Activated T-helper 2 cell treated with anti-CD3 and anti-CD28 coated beads, Interferon-gamma antibody, Interleukin-2, Interleukin-4, amounts not matched to agents 10 μg/mL and 5 μg/mL and 100 μg/mL, durations not matched to agents 14 hours and 24 hours and 36 hours (primary cell): ENCODE results near the gene TAT. TPM values are rescaled to one million over a fixed set of nuclear protein-coding genes. Genes with fewer than 3 reads are reported as not detected.
A peak's percentile ranks its signal among the peaks of the same experiment; 100 is the strongest.

Experiments
- DNase-seq: peaks from one replicate; pipeline ENCODE4 v3.0.0; 2021; ENCODE audit warnings: low spot score
- H3K27ac Mint-ChIP-seq: one replicate; pipeline ENCODE4 v1.8.0; 2021; ENCODE audit warnings: mixed read lengths
- H3K27me3 Mint-ChIP-seq: one replicate; pipeline ENCODE4 v1.8.0; 2021; ENCODE audit warnings: low read depth, mixed read lengths
- H3K36me3 Mint-ChIP-seq: one replicate; pipeline ENCODE4 v1.8.0; 2021; ENCODE audit warnings: low read depth, mixed read lengths
- H3K4me1 Mint-ChIP-seq: one replicate; pipeline ENCODE4 v1.8.0; 2021; ENCODE audit warnings: low read depth, mixed read lengths
- H3K4me3 Mint-ChIP-seq: one replicate; pipeline ENCODE4 v1.8.0; 2021; ENCODE audit warnings: low read depth, mild to moderate bottlenecking, moderate library complexity, mixed read lengths
- H3K9me3 Mint-ChIP-seq: one replicate; pipeline ENCODE4 v1.8.0; 2021; ENCODE audit warnings: mixed read lengths
- intact Hi-C: fragments of 100-400 bp; cut with micrococcal nuclease; formaldehyde crosslinking; loops from one replicate; pipeline ENCODE4 v1.15.1; 2023
- total RNA-seq: library from RNA; stranded (reverse); gene quantifications from 2 replicates; pipeline ENCODE4 v1.2.3, GENCODE V29; 2022

TAT gene
- total RNA-seq, 1 donor from 2014 or later = not detected

DNA sequence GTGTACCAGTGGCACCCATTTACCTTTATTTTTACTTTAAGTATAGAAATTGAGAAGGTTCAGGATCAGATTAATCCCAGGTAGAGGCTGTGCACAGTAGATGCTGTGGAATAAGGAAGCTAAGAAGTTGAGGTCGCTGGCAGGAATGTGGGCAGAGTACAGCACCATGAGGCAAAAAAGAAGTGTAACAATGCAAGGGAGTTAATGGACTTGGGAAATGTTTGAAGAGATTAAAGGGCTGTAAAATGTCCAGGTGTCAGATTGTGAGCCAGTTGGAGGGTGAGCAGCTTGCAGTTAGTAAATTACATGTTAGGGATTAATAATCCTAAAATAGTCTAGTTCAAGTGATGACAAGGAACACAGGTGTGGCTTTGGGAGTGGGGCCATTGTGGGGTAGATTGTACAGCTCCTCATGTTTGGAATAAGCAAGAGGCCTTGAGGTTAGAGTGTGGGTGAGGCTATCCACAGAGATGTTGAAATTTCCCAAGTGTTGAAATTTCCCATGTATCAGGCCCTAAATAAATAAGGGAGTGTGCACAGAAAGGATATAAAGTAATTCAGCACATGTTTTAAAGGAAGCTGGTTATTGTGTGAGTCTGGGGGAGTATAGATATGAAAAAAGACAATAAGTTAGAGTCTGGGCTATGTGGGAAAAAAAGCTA, 21.5 kb downstream of the TAT start:
- DNase-seq = no peak
- Mint-ChIP-seq H3K27me3 (peaks cover 18% of the 10 kb centered on the region), H3K9me3 (no peaks in the 10 kb centered on the region), H3K4me3 (no peak overlapping the region), H3K4me1 (no peaks in the 10 kb centered on the region), H3K27ac (no peak overlapping the region), H3K36me3 (no peaks in the 10 kb centered on the region)
- intact Hi-C loops = no loop called here

DNA sequence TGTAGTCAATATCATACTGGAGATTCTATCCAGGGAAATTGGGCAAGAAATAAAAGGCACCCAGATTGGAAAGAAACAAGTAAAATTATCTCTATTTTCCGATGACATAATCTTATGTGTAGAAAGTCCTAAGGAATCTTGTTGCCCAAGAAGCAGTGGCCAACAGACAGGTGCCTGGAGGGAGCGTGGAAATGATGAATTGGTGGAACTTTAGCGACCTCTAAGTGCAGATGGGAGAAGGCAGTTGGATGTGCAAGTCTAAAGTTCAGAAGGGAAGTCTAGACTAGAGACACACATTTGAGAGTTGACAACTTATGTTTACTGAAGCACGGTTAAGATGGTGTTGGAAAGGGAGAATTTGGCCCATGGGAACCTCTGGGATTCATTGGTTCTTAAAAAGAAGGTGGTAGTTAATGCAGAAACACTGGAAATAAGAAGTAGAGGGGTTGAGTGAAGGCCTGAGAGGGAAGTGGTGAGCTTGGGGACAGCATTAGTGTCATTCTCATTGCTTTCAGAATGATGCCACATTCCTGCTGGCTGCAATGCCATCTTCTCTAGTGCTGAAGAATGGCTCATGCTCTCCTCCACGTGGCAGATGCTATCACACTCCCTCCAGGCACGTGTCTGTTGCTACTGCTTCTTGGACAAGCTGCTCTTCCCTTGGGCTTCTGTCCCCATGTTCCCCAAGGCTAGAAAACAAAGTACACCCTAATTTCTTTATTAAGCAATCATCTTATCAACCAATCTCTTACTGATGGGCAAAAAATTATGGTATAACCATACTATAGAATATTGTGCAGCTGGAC, 24.0 kb downstream of the TAT start:
- no peak for DNase-seq
- Mint-ChIP-seq H3K9me3 (no peaks in the 10 kb centered on the region), H3K27ac (no peak overlapping the region), H3K4me1 (no peaks in the 10 kb centered on the region), H3K4me3 (no peak overlapping the region), H3K27me3 (peaks cover 14% of the 10 kb centered on the region), H3K36me3 (no peaks in the 10 kb centered on the region)
- intact Hi-C loops = no loop called here

GRCh38 chr16:71547168-71547567, 29.7 kb downstream of the TAT start:
- DNase-seq = no peak
- Mint-ChIP-seq H3K27me3 (peaks cover 8% of the 10 kb centered on the region), H3K9me3 (no peaks in the 10 kb centered on the region), H3K27ac (no peak overlapping the region), H3K4me1 (peaks cover 1% of the 10 kb centered on the region), H3K4me3 (no peak overlapping the region), H3K36me3 (no peaks in the 10 kb centered on the region)
- intact Hi-C loops = no loop called here

DNA sequence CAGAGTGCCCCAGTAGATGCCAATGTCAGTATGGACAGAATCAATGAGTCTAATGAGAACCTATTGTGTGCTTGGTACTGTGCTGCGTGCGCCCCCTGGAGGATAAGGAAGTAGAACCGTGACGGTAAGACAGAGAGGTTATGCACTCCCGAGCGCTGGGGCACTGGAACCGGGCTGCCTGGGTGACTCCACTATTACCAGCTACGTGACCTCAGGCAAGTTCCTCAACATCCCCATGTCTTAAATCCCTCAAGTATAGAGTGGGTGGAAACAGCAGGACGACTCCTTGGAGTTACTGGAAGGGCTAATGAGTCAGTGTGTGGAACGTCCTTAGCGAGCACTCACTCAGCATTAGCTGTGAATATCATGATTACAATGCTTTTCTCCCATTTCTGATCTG, 34.5 kb downstream of the TAT start:
- intact Hi-C loops = no loop called here
- DNase-seq = peak; percentile 40
- Mint-ChIP-seq H3K4me1 (peaks cover 1% of the 10 kb centered on the region), H3K9me3 (no peaks in the 10 kb centered on the region), H3K36me3 (no peaks in the 10 kb centered on the region), H3K27ac (no peak overlapping the region), H3K4me3 (no peak overlapping the region), H3K27me3 (peaks cover 2% of the 10 kb centered on the region)

DNA sequence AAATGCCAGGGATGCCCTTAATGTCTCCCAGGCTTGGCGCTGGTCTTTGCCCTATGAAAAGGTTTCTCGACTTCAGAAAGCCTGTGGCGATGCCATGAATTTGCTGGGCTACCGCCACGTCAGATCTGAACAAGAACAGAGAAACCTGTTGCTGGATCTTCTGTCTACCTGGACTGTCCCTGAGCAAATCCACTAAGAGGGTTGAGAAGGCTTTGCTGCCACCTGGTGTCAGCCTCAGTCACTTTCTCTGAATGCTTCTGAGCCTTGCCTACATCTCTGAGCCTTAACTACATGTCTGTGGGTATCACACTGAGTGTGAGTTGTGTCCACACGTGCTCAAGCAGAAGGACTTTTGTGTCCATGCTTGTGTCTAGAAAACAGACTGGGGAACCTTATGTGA, 39.2 kb downstream of the TAT start:
- peaks cover 2% of the 10 kb centered on the region for H3K27me3 Mint-ChIP-seq
- no peak overlapping the region for H3K4me3 Mint-ChIP-seq
- no peak for DNase-seq
- H3K27ac Mint-ChIP-seq = no peak overlapping the region
- H3K9me3 Mint-ChIP-seq = no peaks in the 10 kb centered on the region
- intact Hi-C loops = no loop called here
- peaks cover 1% of the 10 kb centered on the region for H3K4me1 Mint-ChIP-seq
- no peaks in the 10 kb centered on the region for H3K36me3 Mint-ChIP-seq

GRCh38 chr16:71536752-71537499, 40.0 kb downstream of the TAT start:
- Mint-ChIP-seq H3K4me1 (no peaks in the 10 kb centered on the region), H3K27me3 (peaks cover 2% of the 10 kb centered on the region), H3K36me3 (no peaks in the 10 kb centered on the region), H3K9me3 (no peaks in the 10 kb centered on the region), H3K4me3 (no peak overlapping the region), H3K27ac (no peak overlapping the region)
- no peak for DNase-seq
- intact Hi-C loops = no loop called here

DNA sequence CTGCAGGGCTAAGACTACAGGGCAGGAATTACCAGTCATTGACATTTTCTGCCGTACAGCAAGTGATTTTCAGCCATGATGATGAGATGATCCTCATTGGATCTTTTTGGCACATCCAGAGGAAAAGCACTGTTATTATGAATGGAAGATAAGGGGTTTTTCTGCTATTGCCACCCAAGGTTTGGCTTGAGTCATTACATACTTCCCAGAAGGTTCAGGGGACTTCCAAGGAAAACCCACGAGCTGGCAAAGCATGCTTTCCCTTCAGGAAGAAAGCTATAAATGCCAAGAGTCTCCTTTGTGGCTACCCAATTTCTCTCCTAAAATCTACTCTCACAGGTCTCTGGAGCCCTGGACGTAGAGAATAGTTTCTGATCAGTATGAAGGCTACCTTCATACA, 44.5 kb downstream of the TAT start:
- H3K4me1 Mint-ChIP-seq = no peaks in the 10 kb centered on the region
- no peaks in the 10 kb centered on the region for H3K36me3 Mint-ChIP-seq
- H3K27ac Mint-ChIP-seq = no peak overlapping the region
- no peaks in the 10 kb centered on the region for H3K27me3 Mint-ChIP-seq
- no peak for DNase-seq
- no peaks in the 10 kb centered on the region for H3K9me3 Mint-ChIP-seq
- intact Hi-C loops = no loop called here
- H3K4me3 Mint-ChIP-seq = no peak overlapping the region

DNA sequence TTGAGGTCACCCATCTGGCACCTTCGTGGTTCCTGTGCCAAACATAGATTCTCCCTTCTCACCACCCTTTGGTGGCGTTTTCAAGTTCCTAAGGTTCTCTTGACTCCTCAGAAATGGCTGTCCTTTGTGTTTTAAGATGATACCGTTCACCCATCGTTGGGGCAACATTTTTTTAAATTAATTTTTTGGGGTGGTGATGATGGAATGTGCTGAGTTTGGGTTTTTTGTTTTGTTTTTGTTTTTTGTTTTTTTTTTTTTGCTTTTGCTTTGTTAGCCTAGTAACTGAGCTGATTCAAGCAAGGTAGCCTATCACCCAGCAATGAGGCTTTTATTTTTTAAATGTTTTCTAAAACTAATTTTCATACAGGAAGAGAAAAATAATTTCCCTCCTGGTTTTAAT, 48.0 kb downstream of the TAT start:
- Mint-ChIP-seq H3K27me3 (peaks cover 9% of the 10 kb centered on the region), H3K4me3 (no peak overlapping the region), H3K36me3 (no peaks in the 10 kb centered on the region), H3K27ac (no peak overlapping the region), H3K4me1 (peaks cover 3% of the 10 kb centered on the region), H3K9me3 (no peaks in the 10 kb centered on the region)
- intact Hi-C loops = no loop called here
- no peak for DNase-seq

DNA sequence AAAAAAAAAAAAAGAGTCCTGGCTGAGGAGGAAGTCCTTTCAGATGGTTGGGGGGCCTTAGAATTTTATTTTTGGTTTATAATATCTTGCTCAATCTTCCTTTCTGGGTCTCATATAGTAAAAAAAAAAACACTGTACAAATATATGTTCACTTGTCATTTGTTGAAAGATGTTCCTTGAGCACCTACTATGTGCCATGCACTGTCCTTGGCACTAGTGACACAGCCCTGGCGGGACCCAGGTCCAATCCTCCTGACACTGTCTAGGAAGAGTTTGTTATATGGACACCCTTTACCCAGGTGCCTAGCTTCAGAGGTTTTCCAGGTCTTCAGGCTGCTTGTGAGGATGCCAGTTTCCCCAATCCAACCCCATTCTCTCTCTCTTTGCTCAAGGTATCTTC, 48.6 kb downstream of the TAT start:
- H3K4me3 Mint-ChIP-seq = no peak overlapping the region
- intact Hi-C loops = no loop called here
- no peaks in the 10 kb centered on the region for H3K9me3 Mint-ChIP-seq
- H3K27ac Mint-ChIP-seq = no peak overlapping the region
- peaks cover 3% of the 10 kb centered on the region for H3K4me1 Mint-ChIP-seq
- no peaks in the 10 kb centered on the region for H3K36me3 Mint-ChIP-seq
- no peak for DNase-seq
- H3K27me3 Mint-ChIP-seq = peaks cover 9% of the 10 kb centered on the region

- no peak within 1 kb of the TSS for H3K27ac Mint-ChIP-seq
- DNase-seq = no peak
- no peaks in the 10 kb centered on the region for H3K36me3 Mint-ChIP-seq
- peaks cover 9% of the 10 kb centered on the region for H3K27me3 Mint-ChIP-seq
- H3K4me1 Mint-ChIP-seq = peaks cover 3% of the 10 kb centered on the region
- H3K9me3 Mint-ChIP-seq = no peaks in the 10 kb centered on the region
- intact Hi-C loops = no loop called here
- no peak within 1 kb of the TSS for H3K4me3 Mint-ChIP-seq
These were observed 50.7 kb downstream of the TAT start, which contains the start of gene CHST4 for GRCh38 chr16:71526111-71526631. CHST4 (plus strand) TSS chr16:71526426; CDS start chr16:71536678, 10,252 bp downstream.

DNA sequence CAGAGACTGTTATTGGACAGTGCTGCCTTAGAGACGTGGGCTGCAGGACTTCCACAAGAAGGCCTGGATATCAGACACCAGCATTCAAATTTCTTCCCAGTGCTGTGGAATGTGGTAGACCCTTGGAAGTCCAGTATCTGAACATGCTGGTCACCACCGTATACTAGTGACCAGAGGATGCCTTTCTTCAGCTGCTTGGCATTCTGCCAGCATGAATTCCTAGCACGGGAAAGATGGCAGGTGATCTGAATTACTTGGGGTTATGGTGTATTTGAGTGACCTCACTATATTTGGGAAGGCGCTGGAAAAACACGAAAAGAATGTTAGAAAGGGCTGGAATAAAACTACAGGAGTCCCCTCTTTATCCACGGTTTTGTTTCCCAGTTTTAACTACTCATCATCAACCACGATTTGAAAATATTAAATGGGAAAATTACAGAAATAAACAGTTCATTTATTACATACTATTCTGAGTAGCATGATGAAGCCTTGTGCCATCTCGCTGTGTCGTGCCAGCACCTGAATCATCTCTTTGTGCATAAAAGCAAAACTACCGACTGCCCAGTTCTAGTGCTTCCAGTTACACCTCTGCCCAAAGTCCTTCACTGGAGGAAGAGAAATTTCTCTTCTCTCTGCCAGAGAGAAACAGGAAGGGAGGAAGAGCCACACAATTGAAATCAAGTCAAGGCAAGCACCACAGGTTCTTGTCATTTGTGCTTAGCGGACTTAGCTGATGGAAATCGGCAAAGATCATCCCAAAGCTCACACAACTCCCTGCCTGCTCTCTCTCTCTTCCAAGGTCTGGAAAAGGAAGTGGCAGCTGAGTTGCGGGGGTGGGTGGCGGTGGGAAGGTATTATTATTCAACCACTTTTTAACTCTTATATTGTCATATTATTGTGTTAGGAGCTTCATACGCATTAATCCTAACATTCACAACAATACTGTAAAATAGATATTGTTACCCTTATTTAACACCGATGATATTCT, 52.0 kb downstream of the TAT start:
- Mint-ChIP-seq H3K27me3 (peaks cover 9% of the 10 kb centered on the region), H3K27ac (no peak overlapping the region), H3K4me3 (no peak overlapping the region), H3K4me1 (peaks cover 3% of the 10 kb centered on the region), H3K36me3 (no peaks in the 10 kb centered on the region), H3K9me3 (no peaks in the 10 kb centered on the region)
- intact Hi-C loops = no loop called here
- no peak for DNase-seq

DNA sequence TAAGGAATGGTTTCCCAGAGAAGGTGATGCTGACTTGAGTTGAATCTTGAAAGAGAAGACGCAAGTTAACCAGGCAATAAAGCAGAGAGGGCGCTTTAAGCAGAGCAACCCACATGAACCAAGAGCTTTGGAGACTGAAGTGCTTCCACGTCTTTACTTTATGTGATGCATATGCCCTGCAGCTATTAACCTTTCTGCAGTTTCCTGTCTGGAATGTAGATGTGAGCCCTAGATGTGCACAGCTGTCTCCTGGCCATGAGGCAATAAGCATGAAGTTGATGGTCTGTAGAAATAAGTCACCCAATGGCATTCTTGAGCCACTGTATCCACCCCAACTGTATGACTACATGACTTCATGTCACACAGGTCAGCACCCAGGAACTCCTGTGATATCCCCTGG, 56.3 kb downstream of the TAT start:
- Mint-ChIP-seq H3K4me1 (no peaks in the 10 kb centered on the region), H3K36me3 (no peaks in the 10 kb centered on the region), H3K9me3 (no peaks in the 10 kb centered on the region), H3K4me3 (no peak overlapping the region), H3K27ac (no peak overlapping the region), H3K27me3 (peaks cover 4% of the 10 kb centered on the region)
- intact Hi-C loops = no loop called here
- no peak for DNase-seq
